Suprapubic skin (tissue), 4 donors: Measurements from ENCODE around the gene SVIL.

Source experiments
- POLR2A ChIP-seq, 2 donors: fragments of 450-650 bp; IDR thresholded peaks; one replicate each; pipeline ENCODE4 v1.6.1; 2017; ENCODE audit warnings: antibody characterized with exemption in 2 of 2, mild to moderate bottlenecking in 2 of 2, moderate library complexity in 2 of 2
- POLR2AphosphoS5 ChIP-seq, 3 donors: sonication (generic); formaldehyde crosslinking; IDR thresholded peaks; one replicate each; pipeline ENCODE4 v1.6.1; 2017; ENCODE audit warnings: antibody characterized with exemption in 3 of 3
- TF ChIP-seq, protein P1 (sequence below), 2 donors: fragments of 200-600 bp in 1 of 2; fragments of 450-650 bp in 1 of 2; sonication (generic) in 1 of 2; IDR thresholded peaks; one replicate each; pipeline ENCODE4 v1.5.1; 2016 to 2019; ENCODE audit warnings: antibody characterized with exemption in 2 of 2, mild to moderate bottlenecking in 1 of 2, moderate library complexity in 1 of 2

GRCh38 chr10:29508554-29509244 lies 126.1 kb downstream of the SVIL start:
- TF ChIP-seq, protein P1, sequence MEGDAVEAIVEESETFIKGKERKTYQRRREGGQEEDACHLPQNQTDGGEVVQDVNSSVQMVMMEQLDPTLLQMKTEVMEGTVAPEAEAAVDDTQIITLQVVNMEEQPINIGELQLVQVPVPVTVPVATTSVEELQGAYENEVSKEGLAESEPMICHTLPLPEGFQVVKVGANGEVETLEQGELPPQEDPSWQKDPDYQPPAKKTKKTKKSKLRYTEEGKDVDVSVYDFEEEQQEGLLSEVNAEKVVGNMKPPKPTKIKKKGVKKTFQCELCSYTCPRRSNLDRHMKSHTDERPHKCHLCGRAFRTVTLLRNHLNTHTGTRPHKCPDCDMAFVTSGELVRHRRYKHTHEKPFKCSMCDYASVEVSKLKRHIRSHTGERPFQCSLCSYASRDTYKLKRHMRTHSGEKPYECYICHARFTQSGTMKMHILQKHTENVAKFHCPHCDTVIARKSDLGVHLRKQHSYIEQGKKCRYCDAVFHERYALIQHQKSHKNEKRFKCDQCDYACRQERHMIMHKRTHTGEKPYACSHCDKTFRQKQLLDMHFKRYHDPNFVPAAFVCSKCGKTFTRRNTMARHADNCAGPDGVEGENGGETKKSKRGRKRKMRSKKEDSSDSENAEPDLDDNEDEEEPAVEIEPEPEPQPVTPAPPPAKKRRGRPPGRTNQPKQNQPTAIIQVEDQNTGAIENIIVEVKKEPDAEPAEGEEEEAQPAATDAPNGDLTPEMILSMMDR (IDR thresholded peaks at IDR 0.05), result no peak
- TF ChIP-seq POLR2A (IDR thresholded peaks at IDR 0.05) (no peak), POLR2AphosphoS5 (IDR thresholded peaks at IDR 0.05) (no peak)
